ENCODE results near the gene AOC3. TPM values are rescaled to one million over a fixed set of nuclear protein-coding genes. Genes with fewer than 3 reads are reported as not detected.

AOC3 gene
- total RNA-seq: 10 to 100 TPM in 2 of 6 experiments, 1 to 10 TPM in 4; 3.9 to 14.9 (median 7.1) TPM
- long read RNA-seq: 0 reads

- peaks cover 0 to 28% (median 9%) of the 10 kb centered on the region in 4 donors for H3K4me1 ChIP-seq
- DNase-seq (peak in 1 of 3 donors; percentile 44), ATAC-seq (peak in 3 of 4 donors; percentile 2 to 6 (median 6))
- peak within 1 kb of the TSS in 1 of 3 donors; percentile 43 for H3K27ac ChIP-seq
- intact Hi-C loops (cut with DNase I): no loop called here
- H3K4me3 ChIP-seq: peak within 1 kb of the TSS in 2 of 3 donors; percentile 11 to 17
- no peaks in the 10 kb centered on the region for H3K9me3 ChIP-seq
- TF ChIP-seq POLR2A (IDR thresholded peaks at IDR 0.05): no peak
- TF ChIP-seq, protein P1, sequence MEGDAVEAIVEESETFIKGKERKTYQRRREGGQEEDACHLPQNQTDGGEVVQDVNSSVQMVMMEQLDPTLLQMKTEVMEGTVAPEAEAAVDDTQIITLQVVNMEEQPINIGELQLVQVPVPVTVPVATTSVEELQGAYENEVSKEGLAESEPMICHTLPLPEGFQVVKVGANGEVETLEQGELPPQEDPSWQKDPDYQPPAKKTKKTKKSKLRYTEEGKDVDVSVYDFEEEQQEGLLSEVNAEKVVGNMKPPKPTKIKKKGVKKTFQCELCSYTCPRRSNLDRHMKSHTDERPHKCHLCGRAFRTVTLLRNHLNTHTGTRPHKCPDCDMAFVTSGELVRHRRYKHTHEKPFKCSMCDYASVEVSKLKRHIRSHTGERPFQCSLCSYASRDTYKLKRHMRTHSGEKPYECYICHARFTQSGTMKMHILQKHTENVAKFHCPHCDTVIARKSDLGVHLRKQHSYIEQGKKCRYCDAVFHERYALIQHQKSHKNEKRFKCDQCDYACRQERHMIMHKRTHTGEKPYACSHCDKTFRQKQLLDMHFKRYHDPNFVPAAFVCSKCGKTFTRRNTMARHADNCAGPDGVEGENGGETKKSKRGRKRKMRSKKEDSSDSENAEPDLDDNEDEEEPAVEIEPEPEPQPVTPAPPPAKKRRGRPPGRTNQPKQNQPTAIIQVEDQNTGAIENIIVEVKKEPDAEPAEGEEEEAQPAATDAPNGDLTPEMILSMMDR (IDR thresholded peaks at IDR 0.05): no peak
- no peaks in the 10 kb centered on the region for H3K27me3 ChIP-seq
- 40% methylated on average over 2 of the region's 9 CpGs for WGBS (ENCODE audit: insufficient coverage, low coverage, low lambda C conversion rate, missing lambda C conversion rate)
- no peaks in the 10 kb centered on the region for H3K36me3 ChIP-seq
Measured at GRCh38 chr17:42850954-42851353, at the start of gene AOC3. Gene AOC3, plus strand, starts transcription at chr17:42851199. Its CDS starts 145 bp downstream, at chr17:42851344.

DNA sequence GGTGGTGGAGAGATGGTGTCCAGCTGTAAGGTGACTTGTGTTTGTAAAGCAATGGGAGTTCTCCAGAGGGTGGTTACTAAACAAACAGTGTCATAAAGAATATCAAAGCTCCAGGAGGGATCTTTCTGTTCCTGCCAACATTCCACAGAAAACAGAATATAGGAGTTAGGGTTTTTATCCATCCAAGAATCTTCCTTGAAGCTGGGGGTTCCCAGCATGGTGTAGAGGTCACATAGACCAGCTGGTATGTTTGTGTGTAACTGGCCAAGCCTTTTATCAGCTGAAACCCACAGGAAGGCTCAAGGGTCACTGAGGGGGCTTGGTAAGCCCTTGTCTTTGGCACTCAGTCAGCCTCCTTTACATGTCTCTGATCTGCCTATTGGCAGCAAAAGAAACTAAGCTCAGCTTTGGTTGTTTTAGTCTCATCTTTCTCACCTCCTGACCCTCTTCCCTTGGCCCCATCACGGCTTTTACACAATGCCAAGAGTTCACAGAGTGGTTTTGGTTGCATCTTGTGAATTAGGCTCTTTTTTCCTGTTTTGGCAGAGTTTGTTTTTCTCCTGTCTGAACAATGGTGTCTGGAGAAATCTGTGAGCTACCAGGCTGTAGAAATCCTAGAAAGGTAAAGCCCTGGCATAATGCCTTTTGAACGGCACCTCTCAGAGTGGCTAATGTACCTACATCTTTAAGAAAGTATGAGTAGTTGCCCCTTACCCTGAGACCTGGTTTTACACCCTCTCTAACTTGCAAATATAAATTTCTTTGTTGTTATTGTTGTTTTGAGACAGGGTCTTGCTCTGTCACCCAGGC is 47.7 kb upstream of the AOC3 start:
- Histone ChIP-seq H3K4me1 (peaks cover 0 to 10% (median 0%) of the 10 kb centered on the region in 4 donors), H3K4me3 (no peak overlapping the region), H3K9me3 (no peaks in the 10 kb centered on the region), H3K27me3 (no peaks in the 10 kb centered on the region), H3K27ac (no peak overlapping the region), H3K36me3 (no peaks in the 10 kb centered on the region)
- no peak for ATAC-seq
- no peak for TF ChIP-seq POLR2A (IDR thresholded peaks at IDR 0.05)
- TF ChIP-seq, protein P1 (IDR thresholded peaks at IDR 0.05): no peak
- DNase-seq: no peak
- 33% methylated on average over 2 of the region's 2 CpGs for WGBS (ENCODE audit: insufficient coverage, low coverage, low lambda C conversion rate, missing lambda C conversion rate)
- intact Hi-C loops (cut with DNase I): no loop called here

DNA sequence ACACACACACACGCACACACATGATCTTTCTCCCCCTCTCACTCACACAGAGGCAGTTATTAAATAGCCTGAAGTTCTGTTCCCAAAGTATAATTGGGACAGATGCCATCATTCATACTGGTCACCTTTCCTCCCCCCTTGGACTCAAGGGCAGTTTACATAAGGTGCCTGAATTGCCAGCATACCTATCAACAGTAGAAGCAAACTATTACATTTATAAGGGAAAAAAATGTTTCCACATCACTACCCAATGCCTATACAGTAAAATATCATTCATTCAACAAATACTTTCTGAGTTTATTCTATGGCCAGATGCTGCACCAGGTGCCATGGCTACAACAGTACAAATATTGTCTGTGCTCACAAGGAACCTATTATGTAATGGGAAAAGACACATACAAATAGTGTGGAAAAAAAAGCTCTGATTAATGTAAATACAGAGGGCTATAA is 46.1 kb upstream of the AOC3 start:
- Histone ChIP-seq H3K36me3 (peaks cover 0 to 1% (median 0%) of the 10 kb centered on the region in 4 donors), H3K4me3 (no peak overlapping the region), H3K27me3 (no peaks in the 10 kb centered on the region), H3K27ac (no peak overlapping the region), H3K9me3 (no peaks in the 10 kb centered on the region), H3K4me1 (peaks cover 0 to 10% (median 0%) of the 10 kb centered on the region in 4 donors)
- no peak for DNase-seq
- peak; percentile 32 to 59 (median 45) for ATAC-seq
- 50% methylated on average over 1 of the region's 1 CpG for WGBS (ENCODE audit: insufficient coverage, low coverage, low lambda C conversion rate, missing lambda C conversion rate)
- TF ChIP-seq, protein P1 (IDR thresholded peaks at IDR 0.05): no peak
- no peak for TF ChIP-seq POLR2A (IDR thresholded peaks at IDR 0.05)
- intact Hi-C loops (cut with DNase I): no loop called here

DNA sequence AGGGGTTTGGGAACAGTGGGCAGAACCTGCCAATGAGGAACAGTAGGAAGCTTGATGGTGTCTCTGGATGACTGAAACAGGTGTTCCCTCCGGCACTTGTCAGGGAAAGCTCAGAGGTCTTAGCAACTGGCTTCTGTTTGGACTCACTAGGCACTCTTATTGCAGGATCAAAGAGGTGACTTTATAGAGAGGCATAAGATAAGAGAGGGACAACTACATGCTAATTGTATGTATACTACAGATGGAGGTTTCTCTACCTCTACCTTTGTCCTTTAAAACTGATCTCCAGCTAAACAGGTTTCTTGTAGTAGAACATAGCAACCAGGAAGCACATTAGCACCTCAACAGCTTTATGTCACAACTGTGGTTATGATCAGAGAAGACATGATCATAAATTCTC is 44.8 kb upstream of the AOC3 start:
- no peak for TF ChIP-seq POLR2A (IDR thresholded peaks at IDR 0.05)
- TF ChIP-seq, protein P1 (IDR thresholded peaks at IDR 0.05): no peak
- Histone ChIP-seq H3K4me1 (peaks cover 0 to 10% (median 0%) of the 10 kb centered on the region in 4 donors), H3K27ac (no peak overlapping the region), H3K4me3 (no peak overlapping the region), H3K9me3 (no peaks in the 10 kb centered on the region), H3K36me3 (peaks cover 0 to 14% (median 6%) of the 10 kb centered on the region in 4 donors), H3K27me3 (no peaks in the 10 kb centered on the region)
- DNase-seq (no peak), ATAC-seq (no peak)
- WGBS (ENCODE audit: insufficient coverage, low coverage, low lambda C conversion rate, missing lambda C conversion rate): 90% methylated on average over 1 of the region's 1 CpG
- intact Hi-C loops (cut with DNase I): no loop called here

Measured in right lobe of liver (tissue), 6 donors.